CD4-positive, alpha-beta T cell treated with Interleukin-6 for 4 hours (primary cell): ENCODE results near the gene MICALL1.
A peak's percentile ranks its signal among the peaks of the same experiment; 100 is the strongest.

Experiments
- DNase-seq: peaks from one replicate; pipeline ENCODE4 v3.0.0-alpha.2; 2020; ENCODE audit warnings: mixed read lengths

The MICALL1 gene

GRCh38 chr22:37905534-37906363 is at the start of gene MICALL1:
MICALL1 (plus strand) TSS chr22:37906297; CDS start chr22:37906423, 126 bp downstream.
- peak; percentile 82 for DNase-seq

GRCh38 chr22:37860796-37861421 is 45.2 kb upstream of the MICALL1 start:
- no peak for DNase-seq

GRCh38 chr22:37862570-37863325 is 43.3 kb upstream of the MICALL1 start:
- DNase-seq, result no peak

GRCh38 chr22:37865510-37865909 is 40.6 kb upstream of the MICALL1 start:
- DNase-seq, result no peak

- no peak for DNase-seq
Measured at GRCh38 chr22:37870273-37870672, 35.8 kb upstream of the MICALL1 start.

- DNase-seq, result no peak
Measured at GRCh38 chr22:37880668-37881440, 25.2 kb upstream of the MICALL1 start.

- no peak for DNase-seq
Measured at GRCh38 chr22:37884420-37884819, 21.7 kb upstream of the MICALL1 start.

GRCh38 chr22:37887584-37888378 is 18.3 kb upstream of the MICALL1 start:
- no peak for DNase-seq

- no peak for DNase-seq
Measured at GRCh38 chr22:37891926-37892325, 14.2 kb upstream of the MICALL1 start.

- no peak for DNase-seq
Measured at GRCh38 chr22:37892566-37893335, 13.3 kb upstream of the MICALL1 start.

GRCh38 chr22:37893583-37893983 is 12.5 kb upstream of the MICALL1 start:
- DNase-seq, result no peak

- no peak for DNase-seq
Measured at GRCh38 chr22:37894939-37895670, 11.0 kb upstream of the MICALL1 start.

GRCh38 chr22:37896181-37896592 is 9.9 kb upstream of the MICALL1 start:
- peak; percentile 67 for DNase-seq

GRCh38 chr22:37896939-37897338 is 9.2 kb upstream of the MICALL1 start:
- no peak for DNase-seq

- DNase-seq, result no peak
Measured at GRCh38 chr22:37897807-37898206, 8.3 kb upstream of the MICALL1 start.

GRCh38 chr22:37898441-37899181 is 7.5 kb upstream of the MICALL1 start:
- DNase-seq, result no peak

- no peak for DNase-seq
Measured at GRCh38 chr22:37904572-37905533, 1.2 kb upstream of the MICALL1 start.

GRCh38 chr22:37906364-37907008 is 389 bp downstream of the MICALL1 start:
- peak; percentile 58 for DNase-seq
